H1 (cell line): ENCODE data around the gene ELFN1. TPM values are rescaled to one million over a fixed set of nuclear protein-coding genes. Genes with fewer than 3 reads are reported as not detected.

Experiments used
- E2F6 ChIP-seq: IDR thresholded peaks from 2 replicates; pipeline ENCODE4 v1.6.1; 2012; ENCODE audit warnings: inconsistent platforms
- SP2 ChIP-seq: IDR thresholded peaks from 2 replicates; pipeline ENCODE4 v1.6.1; 2012; ENCODE audit warnings: mild to moderate bottlenecking, low read length, inconsistent platforms
- SP4 ChIP-seq: IDR thresholded peaks from 2 replicates; pipeline ENCODE4 v1.6.1; 2012; ENCODE audit warnings: low read length, inconsistent platforms
- polyA plus RNA-seq, 7 experiments: library from polyadenylated mRNA; depleted of rRNA in 3 of 7; stranded (reverse) in 5 of 7; unstranded in 2 of 7; fragments of >200 nt in 5 of 7; fragments of 200-250 nt in 2 of 7; gene quantifications; 1 replicate in 5 of 7; 2 replicates in 1 of 7; 4 replicates in 1 of 7; pipeline versions ENCODE4 v1.2.1 to v1.2.3, GENCODE V29; 2011 to 2013; ENCODE audit warnings: missing spikeins in 2 of 7, mixed read lengths in 2 of 7
- total RNA-seq: library from RNA; stranded (reverse); fragmentation: NEBNext Ultra II Directional; extraction: Animal tissue kit (Norgen Biotek cat#: 25700); gene quantifications from 2 replicates; pipeline ENCODE4 v1.2.1, GENCODE V29; 2021

Gene ELFN1
- total and polyA plus RNA-seq, 2 of the 8 experiments (the other 6 are each of a cell fraction or from before 2014, with no cell fraction given): 2.0 to 4.5 TPM

- TF ChIP-seq E2F6 (no peak), SP4 (no peak), SP2 (no peak)
- TF ChIP-seq, all 59 proteins: peak for 0
These were observed 91.7 kb downstream of the ELFN1 start (continued) for GRCh38 chr7:1761774-1762173.
